GM11168 (cell line): ENCODE results near the gene SPOCK3.

Experiments used
- in situ Hi-C: fragments of 300-500 bp; cut with MboI; formaldehyde crosslinking; loops from one replicate; pipeline ENCODE4 v1.12.0; 2022; ENCODE audit warnings: low sequenced_read_pairs; ENCODE audit not compliant: unreplicated experiment

Gene SPOCK3

GRCh38 chr4:167177925-167178324 is 56.4 kb downstream of the SPOCK3 start:
- in situ Hi-C loops, result no loop called here

GRCh38 chr4:167176723-167177367 is 57.4 kb downstream of the SPOCK3 start:
- in situ Hi-C loops, result no loop called here

- in situ Hi-C loops, result no loop called here
Observed at GRCh38 chr4:167171928-167172327, 62.4 kb downstream of the SPOCK3 start.

GRCh38 chr4:167168611-167169010 is 65.7 kb downstream of the SPOCK3 start:
- in situ Hi-C loops, result no loop called here

GRCh38 chr4:167150587-167150986 is 83.7 kb downstream of the SPOCK3 start:
- in situ Hi-C loops, result no loop called here

GRCh38 chr4:167144605-167145004 is 89.7 kb downstream of the SPOCK3 start:
- in situ Hi-C loops, result no loop called here

- in situ Hi-C loops, result no loop called here
Observed at GRCh38 chr4:167143018-167143417, 91.3 kb downstream of the SPOCK3 start.

GRCh38 chr4:167136270-167136669 is 98.0 kb downstream of the SPOCK3 start:
- in situ Hi-C loops, result no loop called here

- in situ Hi-C loops, result no loop called here
Observed at GRCh38 chr4:167129146-167129545, 105.1 kb downstream of the SPOCK3 start.

GRCh38 chr4:167119392-167119791 is 114.9 kb downstream of the SPOCK3 start:
- in situ Hi-C loops, result no loop called here

GRCh38 chr4:167117273-167117672 is 117.0 kb downstream of the SPOCK3 start:
- in situ Hi-C loops, result no loop called here

- in situ Hi-C loops, result no loop called here
Observed at GRCh38 chr4:167114416-167114971, 119.8 kb downstream of the SPOCK3 start.

- in situ Hi-C loops, result no loop called here
Observed at GRCh38 chr4:167111622-167112021, 122.7 kb downstream of the SPOCK3 start.

GRCh38 chr4:167111092-167111491 is 123.2 kb downstream of the SPOCK3 start:
- in situ Hi-C loops, result no loop called here

- in situ Hi-C loops, result no loop called here
Observed at GRCh38 chr4:167109859-167110258, 124.4 kb downstream of the SPOCK3 start.

GRCh38 chr4:167105857-167106256 is 128.4 kb downstream of the SPOCK3 start:
- in situ Hi-C loops, result no loop called here

- in situ Hi-C loops, result no loop called here
Observed at GRCh38 chr4:167102475-167102874, 131.8 kb downstream of the SPOCK3 start.

- in situ Hi-C loops, result no loop called here
Observed at GRCh38 chr4:167101035-167101434, 133.3 kb downstream of the SPOCK3 start.

- in situ Hi-C loops, result no loop called here
Observed at GRCh38 chr4:167100120-167100519, 134.2 kb downstream of the SPOCK3 start.

GRCh38 chr4:167088115-167088514 is 146.2 kb downstream of the SPOCK3 start:
- in situ Hi-C loops, result no loop called here

- in situ Hi-C loops, result no loop called here
Observed at GRCh38 chr4:167084321-167084720, 150.0 kb downstream of the SPOCK3 start.

- in situ Hi-C loops, result no loop called here
Observed at GRCh38 chr4:167079762-167080161, 154.5 kb downstream of the SPOCK3 start.
